ENCODE measurements around the gene GAB1. TPM values are rescaled to one million over a fixed set of nuclear protein-coding genes. Genes with fewer than 3 reads are reported as not detected.

GAB1 gene
- total RNA-seq, 2 donors from 2014 or later = 48.3 to 77.3 TPM

DNA sequence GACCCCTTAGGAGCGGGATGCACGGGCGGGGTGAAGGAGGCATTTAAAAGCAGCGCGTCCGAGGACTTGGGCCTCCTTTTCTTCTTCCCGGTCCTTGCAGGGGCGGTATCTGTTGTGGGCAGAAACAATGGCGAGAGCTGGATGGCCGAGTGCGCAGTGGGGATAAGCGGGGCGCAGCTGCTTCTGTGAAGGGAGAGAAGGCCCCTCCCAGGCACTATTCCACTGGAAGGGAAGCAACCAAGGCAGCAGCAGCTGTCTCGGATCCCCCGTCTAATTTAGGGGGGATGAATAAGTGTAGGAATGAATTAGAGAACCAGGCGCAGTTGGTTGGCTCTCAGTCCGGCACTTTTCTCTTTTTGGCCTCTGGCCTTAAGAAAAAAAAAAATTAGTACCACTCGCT lies 177.8 kb downstream of the GAB1 start:
- DNase-seq (ENCODE audit: low spot score) (no peak), ATAC-seq (ENCODE audit: insufficient number of reproducible peaks, low FRiP score, low read depth) (peak; percentile 5)
- TF ChIP-seq, protein P1, sequence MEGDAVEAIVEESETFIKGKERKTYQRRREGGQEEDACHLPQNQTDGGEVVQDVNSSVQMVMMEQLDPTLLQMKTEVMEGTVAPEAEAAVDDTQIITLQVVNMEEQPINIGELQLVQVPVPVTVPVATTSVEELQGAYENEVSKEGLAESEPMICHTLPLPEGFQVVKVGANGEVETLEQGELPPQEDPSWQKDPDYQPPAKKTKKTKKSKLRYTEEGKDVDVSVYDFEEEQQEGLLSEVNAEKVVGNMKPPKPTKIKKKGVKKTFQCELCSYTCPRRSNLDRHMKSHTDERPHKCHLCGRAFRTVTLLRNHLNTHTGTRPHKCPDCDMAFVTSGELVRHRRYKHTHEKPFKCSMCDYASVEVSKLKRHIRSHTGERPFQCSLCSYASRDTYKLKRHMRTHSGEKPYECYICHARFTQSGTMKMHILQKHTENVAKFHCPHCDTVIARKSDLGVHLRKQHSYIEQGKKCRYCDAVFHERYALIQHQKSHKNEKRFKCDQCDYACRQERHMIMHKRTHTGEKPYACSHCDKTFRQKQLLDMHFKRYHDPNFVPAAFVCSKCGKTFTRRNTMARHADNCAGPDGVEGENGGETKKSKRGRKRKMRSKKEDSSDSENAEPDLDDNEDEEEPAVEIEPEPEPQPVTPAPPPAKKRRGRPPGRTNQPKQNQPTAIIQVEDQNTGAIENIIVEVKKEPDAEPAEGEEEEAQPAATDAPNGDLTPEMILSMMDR (IDR thresholded peaks at IDR 0.05) = no peak
- Histone ChIP-seq H3K36me3 (peaks cover 3% of the 10 kb centered on the region), H3K9me3 (no peaks in the 10 kb centered on the region), H3K27ac (peak overlapping the region; percentile 98), H3K27me3 (replicated peaks; ENCODE audit: insufficient read depth) (no peaks in the 10 kb centered on the region), H3K4me3 (peak overlapping the region; percentile 95), H3K4me1 (ENCODE audit: control insufficient read depth in 1 of 2, low read depth in 2 of 2) (peaks cover 21 to 40% of the 10 kb centered on the region in 2 donors)

DNA sequence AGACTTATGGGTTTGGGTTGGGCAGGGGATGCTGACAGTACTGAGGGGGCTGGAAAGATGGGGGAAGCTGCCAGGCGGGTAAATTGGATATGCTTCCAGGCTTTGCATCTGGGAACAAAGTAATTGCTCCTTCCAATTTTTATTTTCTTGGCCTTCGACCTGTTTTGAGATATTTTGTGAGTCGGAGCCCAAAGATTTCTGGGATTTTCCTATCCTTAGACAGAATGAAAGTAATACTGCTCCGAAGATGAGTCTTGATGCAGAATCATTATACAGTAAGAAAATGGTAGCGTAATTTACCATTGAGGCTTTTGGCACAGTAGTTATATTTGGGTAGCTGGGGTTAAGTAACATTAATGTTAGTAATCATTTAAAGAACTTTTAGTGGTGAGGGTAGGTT lies 178.2 kb downstream of the GAB1 start:
- no peak for ATAC-seq (ENCODE audit: insufficient number of reproducible peaks, low FRiP score, low read depth)
- TF ChIP-seq, protein P1 (IDR thresholded peaks at IDR 0.05) = no peak
- H3K27me3 ChIP-seq (replicated peaks; ENCODE audit: insufficient read depth) = no peaks in the 10 kb centered on the region
- no peaks in the 10 kb centered on the region for H3K9me3 ChIP-seq
- DNase-seq (ENCODE audit: low spot score) = no peak
- peaks cover 3% of the 10 kb centered on the region for H3K36me3 ChIP-seq
- peaks cover 23 to 44% of the 10 kb centered on the region in 2 donors for H3K4me1 ChIP-seq (ENCODE audit: control insufficient read depth in 1 of 2, low read depth in 2 of 2)
- peak overlapping the region; percentile 95 for H3K4me3 ChIP-seq
- peak overlapping the region; percentile 98 for H3K27ac ChIP-seq

- H3K27ac ChIP-seq = no peak overlapping the region
- ATAC-seq (ENCODE audit: insufficient number of reproducible peaks, low FRiP score, low read depth) = no peak
- H3K4me3 ChIP-seq = peak overlapping the region; percentile 95
These were observed 179.2 kb downstream of the GAB1 start for GRCh38 chr4:143515905-143516304.

DNA sequence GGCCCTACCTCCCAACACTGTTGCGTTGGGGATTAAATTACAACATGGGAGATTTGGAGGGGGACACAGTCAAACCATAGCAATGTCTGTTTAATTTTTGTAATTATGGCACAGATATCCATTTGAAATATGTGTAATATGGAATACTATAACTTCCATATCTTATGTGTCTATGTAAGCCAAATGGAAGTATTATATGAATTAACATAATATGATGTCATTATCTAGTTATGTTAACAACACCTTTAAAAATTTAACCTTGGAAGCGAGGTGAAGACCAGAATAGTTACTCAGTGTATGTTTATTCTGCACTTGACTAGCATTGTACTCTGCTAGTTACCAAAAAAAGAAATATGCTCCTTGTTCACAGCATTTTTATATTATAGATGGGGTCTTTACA lies 181.1 kb downstream of the GAB1 start:
- Histone ChIP-seq H3K9me3 (no peaks in the 10 kb centered on the region), H3K27ac (no peak overlapping the region), H3K36me3 (peaks cover 3% of the 10 kb centered on the region), H3K27me3 (replicated peaks; ENCODE audit: insufficient read depth) (no peaks in the 10 kb centered on the region), H3K4me1 (ENCODE audit: control insufficient read depth in 1 of 2, low read depth in 2 of 2) (peaks cover 29 to 46% of the 10 kb centered on the region in 2 donors), H3K4me3 (no peak overlapping the region)
- DNase-seq (ENCODE audit: low spot score) (no peak), ATAC-seq (ENCODE audit: insufficient number of reproducible peaks, low FRiP score, low read depth) (no peak)
- TF ChIP-seq, protein P1 (IDR thresholded peaks at IDR 0.05) = no peak

More at GRCh38 chr4:143515905-143516304, 179.2 kb downstream of the GAB1 start:
- Histone ChIP-seq H3K27me3 (replicated peaks; ENCODE audit: insufficient read depth) (no peaks in the 10 kb centered on the region), H3K9me3 (no peaks in the 10 kb centered on the region), H3K4me1 (ENCODE audit: control insufficient read depth in 1 of 2, low read depth in 2 of 2) (peaks cover 29 to 46% of the 10 kb centered on the region in 2 donors), H3K36me3 (peaks cover 3% of the 10 kb centered on the region)
- no peak for DNase-seq (ENCODE audit: low spot score)
- TF ChIP-seq, protein P1 (IDR thresholded peaks at IDR 0.05) = no peak

Other genes with a start within 250 kb of the GAB1 start
- gene USP38, start 152.0 kb upstream of the GAB1 start, total RNA-seq = 10 to 100 TPM; 20.7 to 22.9 TPM
- gene SMARCA5, start 176.8 kb downstream of the GAB1 start, total RNA-seq = 10 to 100 TPM; 19.2 to 75.8 TPM